ENCODE data around the gene EXT2. TPM values are rescaled to one million over a fixed set of nuclear protein-coding genes. Genes with fewer than 3 reads are reported as not detected.

Gene EXT2
- total RNA-seq, 1 donor from 2014 or later = 95.6 TPM

DNA sequence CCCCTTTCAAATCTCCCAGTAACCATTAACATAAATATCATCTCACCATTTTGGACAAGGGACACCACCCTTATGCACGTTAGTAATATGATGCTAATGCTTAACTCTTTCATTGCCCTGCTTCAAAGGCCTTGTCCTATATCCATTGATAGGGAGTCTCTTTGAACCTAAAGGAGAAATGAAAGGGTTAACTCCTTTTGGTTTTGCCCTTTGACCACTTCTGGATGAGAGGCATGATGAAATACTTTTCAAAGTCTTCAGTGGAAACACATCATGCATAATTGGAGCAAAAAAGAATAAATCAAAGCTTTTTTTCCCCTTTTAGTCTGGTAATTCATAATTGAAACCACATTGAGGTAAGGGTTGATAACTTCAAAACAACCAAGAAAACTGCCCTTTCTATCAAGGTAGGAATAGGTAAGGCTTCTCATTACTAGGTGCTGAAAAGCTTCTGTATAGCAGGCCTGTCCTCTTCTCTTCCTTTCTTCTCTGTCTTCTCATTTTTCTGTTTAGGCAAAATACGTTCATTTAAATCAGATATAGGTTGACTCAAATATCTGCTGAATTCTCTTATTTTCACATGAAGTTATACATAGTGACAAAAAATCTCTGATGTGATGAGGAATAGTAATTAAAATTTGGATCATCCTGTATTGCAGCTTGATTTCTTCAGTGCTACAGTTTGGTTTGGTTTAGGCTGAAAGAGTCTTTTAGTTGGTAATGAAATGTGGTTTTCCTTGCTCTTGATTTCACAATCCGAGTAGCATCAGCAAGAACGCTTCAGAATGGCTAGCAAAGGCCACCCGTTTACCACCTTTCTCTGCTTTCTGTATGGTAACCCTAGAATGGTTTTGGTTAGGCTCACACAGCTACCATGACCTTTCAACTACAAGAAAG is 94.8 kb downstream of the EXT2 start:
- no peak for TF ChIP-seq CTCF (IDR thresholded peaks at IDR 0.05; ENCODE audit: insufficient read depth, low read length, severe bottlenecking)
- DNase-seq (ENCODE audit: low read depth) = no peak
- no peak for FAIRE-seq
- H3K4me3 ChIP-seq (ENCODE audit: low read depth, low read length) = no peak overlapping the region
- H3K27me3 ChIP-seq (ENCODE audit: control insufficient read depth, insufficient read depth, low read length) = no peaks in the 10 kb centered on the region
- no peaks in the 10 kb centered on the region for H3K36me3 ChIP-seq (ENCODE audit: control insufficient read depth, insufficient read depth, low read length)

DNA sequence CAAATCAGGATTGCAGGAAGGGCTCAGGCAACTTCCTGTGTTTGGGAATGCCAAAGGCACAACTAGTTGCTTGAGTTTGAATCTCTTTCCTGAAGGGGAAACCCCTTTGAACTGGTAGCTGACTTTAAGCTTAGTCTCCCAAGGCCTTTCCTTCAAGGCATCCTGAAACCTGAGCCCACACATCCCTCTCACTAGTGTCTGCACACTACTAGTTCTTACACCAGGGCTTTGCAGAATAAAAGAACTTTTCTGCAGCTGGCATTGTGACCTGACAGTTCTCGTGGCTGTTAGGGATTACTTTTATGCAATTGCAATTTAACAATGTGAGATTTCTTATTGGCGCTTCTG is 95.4 kb downstream of the EXT2 start:
- Histone ChIP-seq H3K27me3 (ENCODE audit: control insufficient read depth, insufficient read depth, low read length) (no peaks in the 10 kb centered on the region), H3K36me3 (ENCODE audit: control insufficient read depth, insufficient read depth, low read length) (no peaks in the 10 kb centered on the region), H3K4me3 (ENCODE audit: low read depth, low read length) (no peak overlapping the region)
- FAIRE-seq = no peak
- DNase-seq (ENCODE audit: low read depth) = peak; percentile 12
- TF ChIP-seq CTCF (IDR thresholded peaks at IDR 0.05; ENCODE audit: insufficient read depth, low read length, severe bottlenecking) = no peak

GRCh38 chr11:44191322-44192016 is 96.0 kb downstream of the EXT2 start:
- FAIRE-seq (no peak), DNase-seq (ENCODE audit: low read depth) (no peak)
- H3K4me3 ChIP-seq (ENCODE audit: low read depth, low read length) = no peak overlapping the region
- H3K27me3 ChIP-seq (ENCODE audit: control insufficient read depth, insufficient read depth, low read length) = no peaks in the 10 kb centered on the region
- no peaks in the 10 kb centered on the region for H3K36me3 ChIP-seq (ENCODE audit: control insufficient read depth, insufficient read depth, low read length)
- no peak for TF ChIP-seq CTCF (IDR thresholded peaks at IDR 0.05; ENCODE audit: insufficient read depth, low read length, severe bottlenecking)

GRCh38 chr11:44192017-44192385 is 96.5 kb downstream of the EXT2 start:
- TF ChIP-seq CTCF (IDR thresholded peaks at IDR 0.05; ENCODE audit: insufficient read depth, low read length, severe bottlenecking) = no peak
- no peak overlapping the region for H3K4me3 ChIP-seq (ENCODE audit: low read depth, low read length)
- no peaks in the 10 kb centered on the region for H3K36me3 ChIP-seq (ENCODE audit: control insufficient read depth, insufficient read depth, low read length)
- DNase-seq (ENCODE audit: low read depth) = no peak
- no peaks in the 10 kb centered on the region for H3K27me3 ChIP-seq (ENCODE audit: control insufficient read depth, insufficient read depth, low read length)
- FAIRE-seq = no peak

DNA sequence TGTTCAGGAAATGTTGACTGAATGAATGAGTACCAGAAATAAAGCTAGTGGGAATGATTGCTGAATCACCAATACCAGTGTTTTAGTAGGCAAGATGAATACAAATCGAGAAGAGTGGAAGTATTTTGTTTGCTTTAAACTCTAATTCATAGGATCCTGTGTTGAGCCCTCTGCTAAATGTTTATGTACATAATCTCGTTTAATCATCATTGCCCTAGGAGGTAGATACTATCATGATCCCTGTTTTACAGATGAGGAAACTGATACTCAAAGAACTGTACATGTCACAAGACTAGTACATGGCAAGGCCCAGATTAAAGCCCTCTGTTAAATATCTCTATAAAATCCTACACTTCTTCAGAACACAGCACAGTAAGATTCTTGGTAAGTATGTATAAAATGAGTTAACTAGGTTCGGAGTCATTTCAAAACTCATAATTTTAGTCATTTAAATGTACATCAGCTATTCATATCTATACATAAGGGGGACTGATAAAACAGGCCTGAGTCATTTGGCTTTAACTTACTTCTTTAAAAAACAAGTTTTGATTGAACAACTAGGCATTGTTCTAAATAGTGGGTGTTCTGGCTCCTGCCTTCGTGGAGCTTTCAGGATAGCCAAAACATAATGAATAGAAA is 97.1 kb downstream of the EXT2 start:
- FAIRE-seq (no peak), DNase-seq (ENCODE audit: low read depth) (no peak)
- Histone ChIP-seq H3K36me3 (ENCODE audit: control insufficient read depth, insufficient read depth, low read length) (no peaks in the 10 kb centered on the region), H3K4me3 (ENCODE audit: low read depth, low read length) (no peak overlapping the region), H3K27me3 (ENCODE audit: control insufficient read depth, insufficient read depth, low read length) (no peaks in the 10 kb centered on the region)
- TF ChIP-seq CTCF (IDR thresholded peaks at IDR 0.05; ENCODE audit: insufficient read depth, low read length, severe bottlenecking) = no peak
